Naive thymus-derived CD4-positive, alpha-beta T cell (primary cell): ENCODE measurements around the gene PACRG. TPM values are rescaled to one million over a fixed set of nuclear protein-coding genes. Genes with fewer than 3 reads are reported as not detected.

Experiments used
- ATAC-seq: fragments of 150-1000 bp; cut with Tn5 transposase; 2 replicates; pipeline ENCODE4 v1.10.0; 2021; ENCODE audit warnings: mild to moderate bottlenecking, moderate library complexity
- CTCF ChIA-PET: fragments of 350-600 bp; sonication (Branson Sonifier 250); formaldehyde crosslinking; loops from one replicate; lab custom pipeline; 2021; ENCODE audit warnings: antibody characterized with exemption; lab: Charles Lee
- POLR2A ChIA-PET: fragments of 350-600 bp; sonication (Branson Sonifier 250); formaldehyde crosslinking; loops from one replicate; lab custom pipeline; 2021; ENCODE audit warnings: antibody characterized with exemption, inconsistent platforms; lab: Charles Lee
- DNase-seq, 9 donors: peaks; one replicate each; pipeline versions ENCODE4 v3.0.0 to v3.0.0-alpha.2; 2020 to 2022; ENCODE audit warnings: mixed read lengths in 1 of 9
- H3K27ac ChIP-seq: one replicate; pipeline ENCODE4 v1.7.0; 2013; ENCODE audit warnings: mild to moderate bottlenecking, low read depth, low read length, moderate library complexity
- H3K27me3 ChIP-seq, 2 donors: one replicate each; pipeline ENCODE4 v1.7.0; 2013; ENCODE audit warnings: low read length in 2 of 2, mild to moderate bottlenecking in 2 of 2, moderate library complexity in 2 of 2; ENCODE audit not compliant: control insufficient read depth in 2 of 2, insufficient read depth in 2 of 2
- H3K36me3 ChIP-seq, 3 experiments: 1 replicate in 2 of 3; 2 replicates in 1 of 3; pipeline ENCODE4 v1.7.0; 2013; ENCODE audit warnings: low read length in 3 of 3, mild to moderate bottlenecking in 3 of 3, moderate library complexity in 1 of 3; ENCODE audit not compliant: insufficient read depth in 3 of 3, control insufficient read depth in 2 of 3
- H3K4me1 ChIP-seq, 2 donors: one replicate each; pipeline ENCODE4 v1.7.0; 2013; ENCODE audit warnings: low read length in 2 of 2, mild to moderate bottlenecking in 2 of 2, moderate library complexity in 1 of 2; ENCODE audit not compliant: control insufficient read depth in 2 of 2, insufficient read depth in 2 of 2
- H3K4me3 ChIP-seq: 2 replicates; pipeline ENCODE4 v1.7.0; 2013; ENCODE audit warnings: mild to moderate bottlenecking, low read length
- H3K9me3 ChIP-seq, 3 experiments: 1 replicate in 2 of 3; 2 replicates in 1 of 3; pipeline ENCODE4 v1.7.0; 2013; ENCODE audit warnings: low read length in 3 of 3; ENCODE audit not compliant: control insufficient read depth in 2 of 3
- H3K27ac Mint-ChIP-seq, 9 donors: one replicate each; pipeline ENCODE4 v1.8.0; 2020 to 2022; ENCODE audit warnings: mixed read lengths in 9 of 9, mild to moderate bottlenecking in 8 of 9, moderate library complexity in 5 of 9, inconsistent platforms in 2 of 9
- H3K27me3 Mint-ChIP-seq, 5 donors: one replicate each; pipeline ENCODE4 v1.8.0; 2021 to 2022; ENCODE audit warnings: mixed read lengths in 5 of 5, mild to moderate bottlenecking in 1 of 5
- H3K36me3 Mint-ChIP-seq, 5 donors: one replicate each; pipeline ENCODE4 v1.8.0; 2020 to 2022; ENCODE audit warnings: mixed read lengths in 5 of 5, mild to moderate bottlenecking in 3 of 5, inconsistent platforms in 1 of 5
- H3K4me1 Mint-ChIP-seq, 7 donors: one replicate each; pipeline ENCODE4 v1.8.0; 2020 to 2022; ENCODE audit warnings: mixed read lengths in 7 of 7, mild to moderate bottlenecking in 3 of 7, inconsistent platforms in 1 of 7
- H3K4me3 Mint-ChIP-seq, 10 donors: one replicate each; pipeline ENCODE4 v1.8.0; 2020 to 2022; ENCODE audit warnings: mild to moderate bottlenecking in 10 of 10, mixed read lengths in 10 of 10, moderate library complexity in 6 of 10, inconsistent platforms in 2 of 10
- H3K9me3 Mint-ChIP-seq, 11 donors: one replicate each; pipeline ENCODE4 v1.8.0; 2020 to 2022; ENCODE audit warnings: mixed read lengths in 11 of 11, mild to moderate bottlenecking in 4 of 11, inconsistent platforms in 1 of 11, moderate library complexity in 1 of 11
- intact Hi-C, 2 donors: fragments of 100-400 bp; cut with micrococcal nuclease; formaldehyde crosslinking; loops; one replicate each; pipeline ENCODE4 v1.15.1; 2023
- polyA plus RNA-seq, 2 donors: library from polyadenylated mRNA; unstranded; fragments of 300-500 nt; fragmentation: Illumina TruSeq; gene quantifications; one replicate each; pipeline ENCODE4 v1.2.3, GENCODE V29; 2021
- total RNA-seq, 6 experiments: library from RNA in 5 of 6; stranded (reverse) in 5 of 6; gene quantifications; 1 replicate in 5 of 6; 2 replicates in 1 of 6; pipeline ENCODE4 v1.2.3 and lab custom pipeline; 2021 to 2026

The PACRG gene
- total and polyA plus RNA-seq, 7 experiments from 2014 or later, result 0.89 to 2.2 (median 1.5) TPM; not detected in 1

GRCh38 chr6:163195721-163196691 lies 468.2 kb downstream of the PACRG start:
- Histone ChIP-seq H3K9me3 (no peaks in the 10 kb centered on the region), H3K27me3 (no peaks in the 10 kb centered on the region), H3K36me3 (no peaks in the 10 kb centered on the region), H3K27ac (no peak overlapping the region), H3K4me1 (no peaks in the 10 kb centered on the region), H3K4me3 (no peak overlapping the region)
- no peaks in the 10 kb centered on the region for H3K9me3 Mint-ChIP-seq
- intact Hi-C loops, result no loop called here
- DNase-seq, result no peak
- H3K4me1 Mint-ChIP-seq, result no peaks in the 10 kb centered on the region
- H3K27me3 Mint-ChIP-seq, result peaks cover 0 to 16% (median 9%) of the 10 kb centered on the region in 5 donors
- no peaks in the 10 kb centered on the region for H3K36me3 Mint-ChIP-seq
- no peak overlapping the region for H3K27ac Mint-ChIP-seq
- CTCF ChIA-PET, result no interaction called here
- no peak for ATAC-seq
- POLR2A ChIA-PET, result no interaction called here
- H3K4me3 Mint-ChIP-seq, result no peak overlapping the region

DNA sequence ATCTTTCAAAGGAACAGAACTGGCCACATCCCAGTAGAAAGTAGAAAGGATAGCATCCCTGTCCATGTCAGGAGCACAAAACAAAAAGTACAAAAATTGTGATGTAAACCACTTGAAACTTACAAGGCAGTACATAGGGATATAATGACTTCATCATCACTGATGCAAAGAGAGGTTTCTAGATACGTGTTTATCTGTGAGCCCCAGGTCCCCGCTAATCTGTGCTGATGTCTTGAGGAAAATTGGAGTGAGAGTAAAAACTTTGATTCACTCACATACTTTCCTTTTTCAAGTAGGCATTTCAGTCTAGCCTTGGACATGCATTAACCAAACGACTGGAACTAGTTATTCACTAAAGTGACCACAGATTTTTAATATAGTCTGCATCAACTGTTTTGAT lies 470.1 kb downstream of the PACRG start:
- ATAC-seq, result no peak
- H3K36me3 Mint-ChIP-seq, result no peaks in the 10 kb centered on the region

DNA sequence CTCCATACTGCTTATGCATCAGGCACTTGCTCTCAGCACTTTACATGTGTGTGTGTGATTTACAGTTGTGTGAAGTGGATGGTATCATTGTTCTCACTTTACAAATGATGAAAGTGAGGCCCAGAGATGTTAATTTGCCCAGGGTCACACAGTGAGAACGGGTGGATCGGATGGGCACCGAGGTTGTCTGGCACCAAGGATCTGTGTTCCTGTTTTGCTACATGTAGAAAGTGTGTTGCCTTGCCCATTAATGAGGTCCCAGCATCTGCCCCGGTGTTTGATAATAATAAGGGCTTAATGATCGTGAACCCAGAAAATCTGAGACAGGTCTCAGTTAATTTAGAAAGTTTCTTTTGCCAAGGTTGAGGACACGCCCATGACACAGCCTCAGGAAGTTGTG lies 470.6 kb downstream of the PACRG start:
- Histone ChIP-seq H3K36me3 (no peaks in the 10 kb centered on the region), H3K27ac (no peak overlapping the region), H3K9me3 (no peaks in the 10 kb centered on the region), H3K4me3 (no peak overlapping the region), H3K4me1 (no peaks in the 10 kb centered on the region), H3K27me3 (no peaks in the 10 kb centered on the region)
- ChIA-PET CTCF (no interaction called here), POLR2A (no interaction called here)
- no peak overlapping the region for H3K27ac Mint-ChIP-seq
- peaks cover 0 to 22% (median 10%) of the 10 kb centered on the region in 5 donors for H3K27me3 Mint-ChIP-seq
- DNase-seq (no peak), ATAC-seq (no peak)
- H3K4me3 Mint-ChIP-seq, result no peak overlapping the region
- H3K9me3 Mint-ChIP-seq, result no peaks in the 10 kb centered on the region
- H3K4me1 Mint-ChIP-seq, result no peaks in the 10 kb centered on the region
- intact Hi-C loops, result no loop called here
- H3K36me3 Mint-ChIP-seq, result no peaks in the 10 kb centered on the region

More for the DNA sequence above, 470.1 kb downstream of the PACRG start:
- H3K9me3 ChIP-seq, result no peaks in the 10 kb centered on the region
- H3K27me3 ChIP-seq, result no peaks in the 10 kb centered on the region
- DNase-seq, result no peak
- H3K4me1 Mint-ChIP-seq, result no peaks in the 10 kb centered on the region
- H3K27me3 Mint-ChIP-seq, result peaks cover 0 to 20% (median 10%) of the 10 kb centered on the region in 5 donors
- H3K9me3 Mint-ChIP-seq, result no peaks in the 10 kb centered on the region
- H3K27ac Mint-ChIP-seq, result no peak overlapping the region
- intact Hi-C loops, result no loop called here
- CTCF ChIA-PET, result no interaction called here
- no peak overlapping the region for H3K4me3 Mint-ChIP-seq
- H3K4me1 ChIP-seq, result no peaks in the 10 kb centered on the region
- no peaks in the 10 kb centered on the region for H3K36me3 ChIP-seq
- no peak overlapping the region for H3K27ac ChIP-seq
- H3K4me3 ChIP-seq, result no peak overlapping the region
- POLR2A ChIA-PET, result no interaction called here

- H3K27ac Mint-ChIP-seq, result no peak overlapping the region
- H3K9me3 Mint-ChIP-seq, result peaks cover 0 to 1% (median 0%) of the 10 kb centered on the region in 11 donors
- H3K4me3 Mint-ChIP-seq, result no peak overlapping the region
- no peaks in the 10 kb centered on the region for H3K9me3 ChIP-seq
- H3K36me3 Mint-ChIP-seq, result no peaks in the 10 kb centered on the region
- intact Hi-C loops, result no loop called here
- no peaks in the 10 kb centered on the region for H3K4me1 ChIP-seq
- peaks cover 0 to 21% (median 13%) of the 10 kb centered on the region in 5 donors for H3K27me3 Mint-ChIP-seq
- H3K4me3 ChIP-seq, result no peak overlapping the region
- no peak overlapping the region for H3K27ac ChIP-seq
- no peaks in the 10 kb centered on the region for H3K36me3 ChIP-seq
- ATAC-seq (no peak), DNase-seq (no peak)
- H3K27me3 ChIP-seq, result no peaks in the 10 kb centered on the region
- POLR2A ChIA-PET, result no interaction called here
- H3K4me1 Mint-ChIP-seq, result no peaks in the 10 kb centered on the region
- CTCF ChIA-PET, result no interaction called here
Observed at GRCh38 chr6:163199371-163199770, 471.6 kb downstream of the PACRG start.

- Mint-ChIP-seq H3K36me3 (no peaks in the 10 kb centered on the region), H3K27me3 (peaks cover 0 to 26% (median 16%) of the 10 kb centered on the region in 5 donors), H3K4me1 (no peaks in the 10 kb centered on the region), H3K4me3 (no peak overlapping the region), H3K9me3 (peaks cover 0 to 6% (median 0%) of the 10 kb centered on the region in 11 donors), H3K27ac (no peak overlapping the region)
- no peaks in the 10 kb centered on the region for H3K9me3 ChIP-seq
- H3K27ac ChIP-seq, result no peak overlapping the region
- no peak for DNase-seq
- no peaks in the 10 kb centered on the region for H3K4me1 ChIP-seq
- no peaks in the 10 kb centered on the region for H3K36me3 ChIP-seq
- intact Hi-C loops, result no loop called here
- ATAC-seq, result no peak
- H3K27me3 ChIP-seq, result no peaks in the 10 kb centered on the region
- CTCF ChIA-PET, result no interaction called here
- POLR2A ChIA-PET, result no interaction called here
- H3K4me3 ChIP-seq, result no peak overlapping the region
Observed at GRCh38 chr6:163200289-163200688, 472.5 kb downstream of the PACRG start.

DNA sequence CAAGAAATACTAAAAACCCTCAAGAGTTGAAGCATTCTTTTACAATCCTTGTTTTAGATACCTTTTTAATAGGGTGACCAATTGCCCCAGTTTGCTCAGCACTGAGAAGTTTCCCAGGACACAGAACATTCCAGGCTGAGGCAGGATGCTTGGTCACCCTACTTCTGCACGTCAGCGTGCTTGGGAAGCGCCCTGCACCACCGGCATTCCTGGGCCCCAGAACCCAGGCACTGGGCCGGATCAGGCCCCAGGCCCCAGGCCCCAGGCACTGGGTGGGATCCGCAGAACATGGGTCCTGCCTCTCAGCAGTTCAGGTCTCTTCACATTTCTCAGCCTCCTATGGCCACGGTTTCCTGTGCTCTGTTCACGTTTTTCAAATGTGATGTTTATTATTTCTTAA lies 472.9 kb downstream of the PACRG start:
- H3K4me1 ChIP-seq, result no peaks in the 10 kb centered on the region
- H3K27me3 Mint-ChIP-seq, result peaks cover 0 to 26% (median 19%) of the 10 kb centered on the region in 5 donors
- no peaks in the 10 kb centered on the region for H3K4me1 Mint-ChIP-seq
- POLR2A ChIA-PET, result no interaction called here
- no peak overlapping the region for H3K4me3 Mint-ChIP-seq
- H3K9me3 ChIP-seq, result no peaks in the 10 kb centered on the region
- H3K4me3 ChIP-seq, result no peak overlapping the region
- no peaks in the 10 kb centered on the region for H3K36me3 Mint-ChIP-seq
- no peak overlapping the region for H3K27ac ChIP-seq
- no peaks in the 10 kb centered on the region for H3K27me3 ChIP-seq
- intact Hi-C loops, result no loop called here
- no peak for DNase-seq
- peaks cover 0 to 6% (median 0%) of the 10 kb centered on the region in 11 donors for H3K9me3 Mint-ChIP-seq
- CTCF ChIA-PET, result no interaction called here
- ATAC-seq, result no peak
- no peak overlapping the region for H3K27ac Mint-ChIP-seq
- no peaks in the 10 kb centered on the region for H3K36me3 ChIP-seq

DNA sequence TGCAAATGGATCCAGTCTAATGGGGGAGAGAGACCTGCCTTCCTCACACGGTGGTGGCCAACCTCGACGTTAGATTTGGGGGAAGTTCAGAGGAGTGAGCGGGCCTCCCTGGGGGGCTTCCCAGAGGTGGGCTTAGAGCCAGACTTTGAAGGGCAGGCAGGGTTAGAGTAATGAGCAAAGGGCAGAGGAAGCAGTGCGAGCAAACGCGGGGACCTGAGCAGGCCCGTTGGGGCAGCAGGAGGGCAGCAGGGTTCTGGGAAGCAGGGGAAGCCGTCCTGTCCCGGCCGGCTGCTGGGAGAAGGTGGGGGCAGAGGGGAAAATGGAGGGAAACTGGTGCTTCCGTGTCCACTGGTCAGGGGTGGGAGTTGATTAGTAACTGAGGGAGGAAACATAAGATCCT lies 474.1 kb downstream of the PACRG start:
- H3K27me3 Mint-ChIP-seq, result peaks cover 0 to 32% (median 19%) of the 10 kb centered on the region in 5 donors
- H3K4me1 Mint-ChIP-seq, result no peaks in the 10 kb centered on the region
- H3K4me3 Mint-ChIP-seq, result no peak overlapping the region
- ChIA-PET CTCF (no interaction called here), POLR2A (no interaction called here)
- H3K9me3 Mint-ChIP-seq, result peaks cover 0 to 6% (median 0%) of the 10 kb centered on the region in 11 donors
- intact Hi-C loops, result no loop called here
- Histone ChIP-seq H3K4me1 (no peaks in the 10 kb centered on the region), H3K4me3 (no peak overlapping the region), H3K27me3 (no peaks in the 10 kb centered on the region), H3K27ac (no peak overlapping the region), H3K9me3 (no peaks in the 10 kb centered on the region), H3K36me3 (no peaks in the 10 kb centered on the region)
- no peaks in the 10 kb centered on the region for H3K36me3 Mint-ChIP-seq
- H3K27ac Mint-ChIP-seq, result no peak overlapping the region
- no peak for ATAC-seq
- DNase-seq, result no peak
